Dedifferentiated amniotic fluid mesenchymal stem cell (primary cell): ENCODE data around the gene PPP2R3A.

Source experiments
- DNase-seq: peaks from one replicate; pipeline ENCODE4 v3.0.0-alpha.2; 2016; ENCODE audit errors: extremely low spot score

Gene PPP2R3A

GRCh38 chr3:136022529-136023263 is 57.2 kb downstream of the PPP2R3A start:
- no peak for DNase-seq

- no peak for DNase-seq
Measured at GRCh38 chr3:136023264-136023978, 57.9 kb downstream of the PPP2R3A start.

DNA sequence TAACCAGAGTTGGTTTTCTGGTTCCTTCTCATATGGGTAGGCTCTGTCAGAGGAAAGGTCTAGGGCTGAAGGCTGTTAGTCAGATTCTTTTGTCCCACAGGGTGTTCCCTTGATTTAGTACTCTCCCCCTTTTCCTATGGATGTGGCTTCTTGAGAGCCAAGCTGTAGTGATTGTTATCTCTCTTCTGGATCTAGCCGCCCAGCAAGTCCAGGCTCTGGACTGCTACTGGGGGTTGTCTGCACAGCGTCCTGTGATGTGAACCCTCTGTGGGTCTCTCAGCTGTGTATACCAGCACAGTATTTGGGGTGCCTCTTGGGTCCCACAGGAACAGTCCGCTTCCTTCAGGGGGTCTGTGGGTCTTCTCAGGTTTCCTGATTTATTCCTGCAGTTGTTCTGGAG is 70.8 kb downstream of the PPP2R3A start:
- DNase-seq = no peak

DNA sequence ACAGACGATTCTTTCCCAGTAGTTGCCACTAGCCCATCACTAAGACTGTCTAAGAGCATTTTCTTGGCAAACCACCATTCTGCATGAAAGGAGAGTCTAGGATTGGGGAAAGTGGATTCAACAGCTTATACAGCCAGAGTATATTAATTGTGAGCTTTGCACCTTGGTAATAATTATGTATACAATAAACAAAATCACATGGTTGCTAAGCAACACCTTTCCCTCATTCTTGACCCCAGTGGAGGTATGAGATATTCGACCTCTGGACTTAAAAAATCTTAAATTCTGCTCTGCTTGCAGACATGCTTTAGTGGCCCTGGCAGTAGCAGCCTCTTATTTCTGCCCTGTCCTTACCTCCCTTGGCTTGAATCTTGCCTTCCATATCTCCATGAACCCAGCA is 73.1 kb downstream of the PPP2R3A start:
- no peak for DNase-seq

DNA sequence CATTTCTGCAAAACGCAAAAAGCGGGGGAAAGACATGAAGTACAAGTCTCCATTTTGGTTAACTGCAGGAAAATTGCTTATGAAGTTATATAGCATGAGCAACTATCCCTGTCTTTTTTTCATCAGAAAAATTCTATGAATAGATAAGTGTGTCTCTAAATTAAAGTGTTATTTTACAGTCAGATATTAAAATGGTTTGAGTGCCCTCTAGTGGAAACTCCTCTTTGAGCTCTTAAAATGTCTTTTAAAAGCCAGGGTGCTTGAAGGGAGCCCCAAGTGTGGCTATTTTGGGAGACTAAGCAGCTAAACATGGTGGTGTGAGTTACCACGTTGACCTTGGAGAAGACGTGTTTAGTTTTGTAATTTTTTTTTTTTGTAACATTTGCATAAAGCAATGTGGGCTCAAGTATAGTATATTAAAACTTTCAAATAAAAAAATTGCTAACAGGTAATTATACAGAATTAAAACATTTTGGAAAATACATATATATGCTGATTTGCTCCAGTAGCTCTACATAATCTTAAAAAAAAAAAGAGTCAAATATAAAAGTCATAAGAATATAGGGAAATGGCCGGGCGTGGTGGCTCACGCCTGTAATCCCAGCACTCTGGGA is 77.2 kb downstream of the PPP2R3A start:
- peak; percentile 81 for DNase-seq

GRCh38 chr3:136044980-136045745 is 79.6 kb downstream of the PPP2R3A start:
- no peak for DNase-seq

DNA sequence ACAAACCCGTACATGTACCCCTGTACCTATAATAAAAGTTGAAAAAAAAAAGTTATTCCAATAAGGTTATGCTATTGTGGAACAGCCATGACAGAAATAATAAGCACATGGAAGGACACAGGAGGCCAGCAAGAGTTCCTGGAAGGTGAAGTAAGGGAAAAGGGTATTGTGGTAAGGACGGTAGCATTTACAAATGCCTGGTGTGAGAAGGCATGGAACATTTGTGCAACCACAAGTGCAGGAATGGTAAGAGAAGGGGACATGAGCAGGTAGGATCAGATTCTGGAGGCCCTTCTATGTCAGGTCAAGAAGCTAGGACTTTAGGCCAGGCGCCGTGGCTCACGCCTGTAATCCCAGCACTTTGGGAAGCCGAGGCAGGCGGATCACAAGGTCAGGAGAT is 82.5 kb downstream of the PPP2R3A start:
- DNase-seq = no peak

DNA sequence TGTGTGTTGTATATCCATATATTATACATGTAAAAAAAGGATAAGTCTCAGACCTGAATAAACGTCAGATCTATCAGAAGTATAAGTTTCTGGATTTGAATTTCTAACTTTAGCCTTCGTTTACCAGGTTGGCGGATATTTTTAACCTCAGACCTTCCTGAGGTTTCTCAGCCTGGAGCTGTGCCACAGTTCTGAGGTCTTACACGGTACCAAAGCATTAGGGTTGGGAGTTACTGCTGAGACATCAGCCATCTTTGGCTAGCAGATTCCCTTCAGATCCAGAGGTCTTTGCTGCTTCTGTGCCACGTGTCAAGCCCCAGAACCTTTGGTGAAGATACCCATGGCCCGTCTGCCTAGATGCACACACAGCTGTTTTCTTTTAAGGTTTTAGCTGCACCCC is 84.7 kb downstream of the PPP2R3A start:
- no peak for DNase-seq

GRCh38 chr3:136055491-136055890 is 90.0 kb downstream of the PPP2R3A start:
- no peak for DNase-seq

GRCh38 chr3:136067211-136067610 is 101.7 kb downstream of the PPP2R3A start:
- DNase-seq = no peak

DNA sequence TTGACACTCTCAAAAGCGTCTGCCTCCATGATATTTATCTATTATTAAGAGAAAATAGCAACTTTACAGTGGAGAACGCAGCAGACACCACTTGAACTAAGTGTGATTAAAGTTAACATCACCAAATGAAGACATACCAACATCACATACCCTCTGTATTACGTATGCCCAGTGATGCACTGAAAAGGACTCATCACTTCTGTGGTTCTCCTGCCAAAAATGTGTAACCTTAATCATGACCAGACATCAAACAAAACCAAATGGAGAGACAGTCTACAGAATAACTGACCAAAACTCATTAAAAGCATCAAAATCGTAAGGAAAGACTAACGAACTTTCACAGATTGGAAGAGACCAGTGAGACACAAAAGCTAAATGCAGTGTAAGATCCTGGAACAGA is 103.2 kb downstream of the PPP2R3A start:
- no peak for DNase-seq

DNA sequence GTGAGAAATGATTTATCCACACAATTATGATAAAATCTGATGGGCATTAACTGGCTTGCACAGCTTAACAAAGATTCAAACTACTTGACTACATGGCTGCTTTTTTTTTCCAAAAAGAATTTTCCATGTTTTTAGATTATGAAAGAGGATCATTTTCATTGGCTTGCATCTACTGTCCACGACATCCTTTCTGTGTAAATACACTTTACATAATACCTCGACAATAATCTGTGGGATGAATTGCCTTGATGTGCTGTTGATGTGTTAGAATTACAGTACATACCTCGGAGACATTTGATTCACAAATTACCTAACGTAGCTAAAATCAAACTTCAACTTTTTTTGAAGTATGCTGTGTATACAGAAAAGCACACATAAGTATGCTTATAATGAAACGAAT is 104.4 kb downstream of the PPP2R3A start:
- DNase-seq = no peak

DNA sequence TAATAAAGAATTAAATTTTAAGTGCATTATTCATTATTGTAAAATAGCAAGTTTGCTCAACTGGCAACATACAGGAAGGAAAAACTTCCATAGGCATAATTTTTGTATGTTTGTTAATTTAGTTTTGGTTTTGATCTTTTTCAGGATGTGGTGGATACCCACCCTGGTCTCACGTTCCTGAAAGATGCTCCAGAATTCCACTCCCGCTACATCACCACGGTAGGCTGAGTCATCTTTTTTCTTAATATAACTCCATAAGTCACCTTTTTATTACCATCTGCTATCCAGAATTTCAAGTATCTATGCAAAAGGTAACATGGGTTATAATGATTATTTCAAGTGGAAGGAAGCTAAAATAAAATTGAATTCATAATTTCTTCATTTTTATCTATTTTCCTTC is 104.8 kb downstream of the PPP2R3A start:
- peak; percentile 41 for DNase-seq

DNA sequence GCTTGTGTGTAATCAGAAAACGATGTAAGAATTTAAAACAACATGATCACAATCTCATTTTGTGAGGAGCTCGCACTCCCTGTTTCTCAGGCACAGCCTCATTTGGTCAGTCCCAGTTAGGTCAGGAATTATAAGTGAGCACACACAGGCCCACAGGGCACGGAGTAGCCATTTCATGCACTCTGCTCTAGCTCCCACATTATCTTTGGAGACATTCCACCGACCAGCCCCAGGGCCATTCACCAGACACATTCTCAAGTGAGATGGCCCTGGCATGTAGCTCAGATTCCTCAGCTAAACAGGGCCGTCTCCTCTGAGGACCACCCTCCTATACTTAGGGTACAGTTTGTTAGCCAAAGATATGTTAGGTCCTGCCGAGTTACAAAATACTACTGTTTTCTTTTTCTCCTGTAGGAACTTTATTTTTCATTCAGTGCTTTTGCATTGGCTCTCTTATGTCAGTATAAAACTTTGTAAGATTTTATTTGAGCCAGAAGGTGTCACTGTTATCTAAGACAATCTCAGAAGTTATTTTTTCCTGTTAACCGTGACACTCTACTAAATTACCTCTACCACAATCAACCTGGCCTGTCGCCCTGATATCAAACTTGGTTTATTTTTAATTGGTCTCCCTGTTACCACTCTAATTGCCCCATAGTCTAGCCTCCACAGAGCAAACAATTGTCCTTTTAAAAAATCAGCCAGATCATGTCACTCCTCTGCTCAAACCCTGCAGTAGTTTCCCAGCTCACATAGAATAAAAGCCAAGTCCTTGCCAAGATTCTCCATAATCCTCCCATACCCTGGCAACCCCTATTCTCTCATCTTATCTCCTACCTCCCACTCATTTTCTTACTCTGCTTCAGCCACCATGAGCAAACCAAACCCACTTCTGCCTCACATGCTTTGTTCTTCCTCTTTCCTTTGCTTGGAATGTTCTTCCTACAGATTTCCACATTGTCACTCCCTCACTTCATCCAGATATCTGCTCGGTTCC is 105.7 kb downstream of the PPP2R3A start:
- peak; percentile 58 for DNase-seq

DNA sequence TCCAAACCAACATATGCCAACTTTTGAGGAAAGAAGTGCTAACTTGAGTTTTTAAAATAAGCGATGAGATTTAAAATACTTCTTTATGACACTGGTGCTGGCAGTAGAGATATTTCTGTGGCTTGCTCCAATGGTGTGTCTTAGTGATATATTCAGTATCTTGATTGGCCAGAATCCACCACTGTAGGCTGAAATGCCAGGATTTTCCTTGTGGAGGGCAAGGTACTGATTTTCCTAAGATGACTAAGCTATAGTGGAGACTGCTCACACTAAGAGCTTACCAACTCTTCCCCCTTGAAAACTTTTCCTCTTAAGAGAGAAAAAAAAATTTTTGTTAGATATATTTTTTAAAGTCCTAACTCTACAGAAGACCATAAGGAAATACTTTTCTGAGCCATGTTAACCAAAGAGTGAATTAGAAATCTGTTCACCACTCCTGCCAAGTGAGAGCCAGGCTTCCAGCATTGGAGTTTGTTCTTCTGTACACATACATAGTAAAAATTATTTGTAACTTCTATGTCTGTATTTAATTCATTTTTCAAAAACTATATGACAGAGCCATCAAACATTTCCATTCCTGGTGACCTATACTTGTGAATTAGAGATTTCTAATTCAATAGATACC is 109.1 kb downstream of the PPP2R3A start:
- no peak for DNase-seq

GRCh38 chr3:136075218-136075808 is 109.8 kb downstream of the PPP2R3A start:
- DNase-seq = peak; percentile 74

- DNase-seq = no peak
Measured at GRCh38 chr3:136075811-136076210, 110.3 kb downstream of the PPP2R3A start.

DNA sequence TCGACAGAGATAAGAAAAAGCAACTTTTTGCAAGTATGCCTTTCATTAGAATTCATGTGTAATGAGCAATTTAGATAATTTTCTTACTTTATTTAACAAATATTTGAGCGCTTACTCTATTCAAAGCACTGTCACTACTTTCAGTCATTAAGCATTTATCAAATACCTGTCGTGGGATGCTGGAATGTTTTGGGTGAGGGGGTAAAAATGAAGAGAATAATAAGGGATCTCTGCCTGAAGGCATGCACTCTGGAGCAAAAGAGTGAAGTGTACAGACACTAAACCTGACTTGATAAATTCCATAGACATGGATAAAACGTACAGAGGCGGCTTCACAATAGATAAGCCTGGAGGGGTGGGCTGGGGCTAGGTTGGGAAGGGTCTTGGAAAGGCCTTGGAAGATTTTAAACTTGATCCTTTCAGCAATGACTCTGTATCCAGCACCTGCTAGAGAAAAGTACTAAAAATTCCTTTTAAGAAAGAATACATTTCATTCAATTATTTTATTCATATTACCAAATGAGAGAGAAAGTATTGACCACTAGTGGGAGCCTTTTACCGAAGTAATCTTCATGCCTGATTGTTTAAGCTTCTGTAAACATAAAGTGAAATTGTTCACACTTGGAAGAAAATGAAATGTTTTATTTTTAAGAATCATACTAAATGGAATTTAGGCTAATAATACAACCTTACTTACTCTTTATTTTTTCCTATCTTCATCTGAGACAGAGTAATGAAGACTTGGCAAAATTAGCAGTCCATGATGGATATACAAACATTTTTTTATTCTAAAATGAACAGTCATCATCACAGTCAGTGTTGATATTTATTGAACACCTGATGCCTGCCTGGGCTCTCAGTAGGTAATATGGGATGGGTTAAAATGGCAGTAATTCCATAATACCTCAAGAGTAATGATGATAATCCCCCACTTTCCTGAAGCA is 113.2 kb downstream of the PPP2R3A start:
- peak; percentile 48 for DNase-seq
